Stimulated activated naive B cell treated with anti-CD40 and anti-IgM and Interleukin-4, amounts not matched to agents 10 μg/mL and 1 μg/mL and 100 μg/mL, for 72 hours (primary cell): ENCODE data around the gene PROX2.
A peak's percentile ranks its signal among the peaks of the same experiment; 100 is the strongest.

Source experiments
- ATAC-seq, 2 donors: fragments of 150-1000 bp; cut with Tn5 transposase; replicated peaks; 2 replicates each; pipeline ENCODE4 v1.10.0; 2021; ENCODE audit warnings: moderate library complexity in 1 of 2
- DNase-seq: peaks from one replicate; pipeline ENCODE4 v3.0.0; 2021
- H3K27ac Mint-ChIP-seq: one replicate; pipeline ENCODE4 v1.8.0; 2022; ENCODE audit warnings: mild to moderate bottlenecking, mixed read lengths
- H3K27me3 Mint-ChIP-seq, 2 donors: one replicate each; pipeline ENCODE4 v1.8.0; 2022; ENCODE audit warnings: mixed read lengths in 2 of 2
- H3K36me3 Mint-ChIP-seq, 2 donors: one replicate each; pipeline ENCODE4 v1.8.0; 2022; ENCODE audit warnings: mixed read lengths in 2 of 2, mild to moderate bottlenecking in 1 of 2
- H3K4me1 Mint-ChIP-seq, 2 donors: one replicate each; pipeline ENCODE4 v1.8.0; 2022; ENCODE audit warnings: mixed read lengths in 2 of 2, mild to moderate bottlenecking in 1 of 2
- H3K4me3 Mint-ChIP-seq, 2 donors: one replicate each; pipeline ENCODE4 v1.8.0; 2022; ENCODE audit warnings: mild to moderate bottlenecking in 2 of 2, mixed read lengths in 2 of 2, moderate library complexity in 1 of 2
- H3K9me3 Mint-ChIP-seq, 2 donors: one replicate each; pipeline ENCODE4 v1.8.0; 2022; ENCODE audit warnings: mixed read lengths in 2 of 2, mild to moderate bottlenecking in 1 of 2

PROX2 gene

DNA sequence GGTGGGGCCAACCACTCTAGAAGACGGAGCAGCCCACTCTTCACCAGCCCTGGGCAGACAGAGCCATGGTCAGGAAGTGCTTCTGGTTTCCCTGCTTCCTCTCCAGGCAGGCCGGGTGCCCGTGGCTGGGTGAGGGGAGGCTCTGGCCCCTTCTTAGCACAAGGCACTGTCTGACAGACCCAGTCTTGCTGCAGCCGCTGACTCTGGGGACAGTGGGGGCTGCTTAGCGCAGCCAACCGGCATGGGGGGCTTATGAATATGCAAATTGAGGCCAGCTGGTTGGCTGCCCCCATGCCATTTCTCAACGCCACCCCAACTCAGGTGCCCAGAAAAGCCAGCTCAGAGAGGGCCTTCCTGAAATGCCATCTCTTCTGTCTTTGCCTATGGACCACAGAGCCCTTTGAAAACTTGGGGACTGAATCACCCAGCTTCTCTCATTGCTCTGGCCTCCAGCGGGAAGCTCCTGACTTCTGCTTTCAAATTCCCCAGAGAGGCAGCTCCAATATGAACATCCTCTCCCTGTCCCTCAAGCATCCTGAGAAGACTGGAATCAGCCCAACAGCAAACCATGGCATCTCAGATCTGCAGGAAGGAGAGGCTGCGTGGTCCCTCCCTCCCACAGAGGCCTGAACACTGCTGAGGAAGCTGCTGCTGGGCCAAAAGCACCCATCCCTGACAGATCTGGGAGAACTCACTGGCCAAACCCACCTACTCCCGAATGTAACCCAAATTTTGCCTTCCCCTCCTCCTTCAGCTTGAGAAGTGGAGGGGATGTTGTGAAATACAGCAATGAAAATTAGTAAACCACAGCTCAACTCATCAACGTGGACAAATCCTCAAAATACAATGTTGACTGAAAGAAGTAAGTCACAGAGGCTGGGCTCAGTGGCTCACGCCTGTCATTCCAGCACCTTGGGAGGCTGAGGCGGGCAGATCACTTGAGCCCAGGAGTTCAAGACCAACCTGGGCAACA lies at the start of gene PROX2:
TSS of gene PROX2 (minus strand) at position 205 of the 973 bp plus-strand sequence. CDS start 12,311 bp downstream, outside the sequence.
- H3K4me1 Mint-ChIP-seq: peaks cover 29 to 41% of the 10 kb centered on the region in 2 donors
- no peaks in the 10 kb centered on the region for H3K27me3 Mint-ChIP-seq
- H3K36me3 Mint-ChIP-seq: no peaks in the 10 kb centered on the region
- DNase-seq (no peak), ATAC-seq (peak; percentile 58 to 70)
- no peaks in the 10 kb centered on the region for H3K9me3 Mint-ChIP-seq
- peak within 1 kb of the TSS; percentile 32 to 34 for H3K4me3 Mint-ChIP-seq
- H3K27ac Mint-ChIP-seq: peak within 1 kb of the TSS; percentile 71

GRCh38 chr14:74924061-74924460 lies 48.1 kb upstream of the PROX2 start:
- no peaks in the 10 kb centered on the region for H3K36me3 Mint-ChIP-seq
- H3K9me3 Mint-ChIP-seq: no peaks in the 10 kb centered on the region
- DNase-seq: no peak
- peak overlapping the region; percentile 14 for H3K27ac Mint-ChIP-seq
- peak overlapping the region in 1 of 2 donors; percentile 6 for H3K4me3 Mint-ChIP-seq
- H3K4me1 Mint-ChIP-seq: peaks cover 5 to 8% of the 10 kb centered on the region in 2 donors
- no peak for ATAC-seq
- H3K27me3 Mint-ChIP-seq: peaks cover 4 to 12% of the 10 kb centered on the region in 2 donors

GRCh38 chr14:74922752-74923401 lies 46.9 kb upstream of the PROX2 start, which contains the start of gene RPS6KL1:
Gene RPS6KL1, minus strand, starts transcription at chr14:74923260. Its CDS starts 1,719 bp downstream, at chr14:74921541.
- peak; percentile 48 for DNase-seq
- Mint-ChIP-seq H3K27ac (peak within 1 kb of the TSS; percentile 77), H3K9me3 (no peaks in the 10 kb centered on the region), H3K27me3 (peaks cover 4 to 12% of the 10 kb centered on the region in 2 donors), H3K36me3 (no peaks in the 10 kb centered on the region), H3K4me1 (peaks cover 5 to 8% of the 10 kb centered on the region in 2 donors), H3K4me3 (peak within 1 kb of the TSS; percentile 74)
- peak; percentile 95 to 98 for ATAC-seq

DNA sequence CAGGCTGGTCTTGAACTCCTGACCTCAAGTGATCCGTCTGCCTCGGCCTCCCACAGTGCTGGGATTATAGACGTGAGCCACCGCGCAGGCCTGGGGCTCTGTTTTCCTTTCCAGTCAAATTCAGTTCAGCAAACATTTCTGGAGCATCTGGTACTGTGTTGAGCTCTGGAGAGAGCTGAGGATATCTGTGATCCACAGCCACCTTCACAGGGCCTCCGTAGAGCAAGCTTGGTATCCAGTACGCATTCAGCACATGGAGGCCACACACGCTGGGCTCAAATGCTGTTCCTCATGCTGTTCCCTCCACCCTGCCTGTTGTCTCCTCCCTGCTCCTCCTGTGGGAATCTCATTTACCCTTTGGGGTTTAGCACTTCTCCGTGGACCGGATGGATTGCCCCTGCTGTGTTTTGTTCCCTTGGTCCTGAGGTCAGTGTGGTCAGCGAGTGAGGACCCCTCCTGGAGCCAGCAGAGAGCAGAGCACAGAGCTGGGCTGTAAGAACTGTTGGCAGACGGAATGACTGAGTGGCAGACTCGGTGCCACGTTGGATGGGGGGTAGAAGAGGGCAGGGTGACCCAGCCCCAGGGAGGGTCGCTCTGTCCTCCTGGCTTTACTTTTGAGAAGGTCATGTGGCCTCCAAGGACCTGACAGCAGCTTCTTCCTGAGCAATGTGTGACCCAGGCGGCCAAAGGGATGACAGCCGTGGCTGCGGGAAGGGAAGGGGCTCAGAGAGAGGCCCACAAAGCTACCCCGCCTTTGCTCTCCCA lies 46.2 kb upstream of the PROX2 start:
- Mint-ChIP-seq H3K36me3 (no peaks in the 10 kb centered on the region), H3K27me3 (peaks cover 4 to 12% of the 10 kb centered on the region in 2 donors), H3K27ac (peak overlapping the region; percentile 77), H3K4me3 (peak overlapping the region; percentile 74), H3K9me3 (no peaks in the 10 kb centered on the region), H3K4me1 (peaks cover 5 to 8% of the 10 kb centered on the region in 2 donors)
- ATAC-seq (no peak), DNase-seq (no peak)

DNA sequence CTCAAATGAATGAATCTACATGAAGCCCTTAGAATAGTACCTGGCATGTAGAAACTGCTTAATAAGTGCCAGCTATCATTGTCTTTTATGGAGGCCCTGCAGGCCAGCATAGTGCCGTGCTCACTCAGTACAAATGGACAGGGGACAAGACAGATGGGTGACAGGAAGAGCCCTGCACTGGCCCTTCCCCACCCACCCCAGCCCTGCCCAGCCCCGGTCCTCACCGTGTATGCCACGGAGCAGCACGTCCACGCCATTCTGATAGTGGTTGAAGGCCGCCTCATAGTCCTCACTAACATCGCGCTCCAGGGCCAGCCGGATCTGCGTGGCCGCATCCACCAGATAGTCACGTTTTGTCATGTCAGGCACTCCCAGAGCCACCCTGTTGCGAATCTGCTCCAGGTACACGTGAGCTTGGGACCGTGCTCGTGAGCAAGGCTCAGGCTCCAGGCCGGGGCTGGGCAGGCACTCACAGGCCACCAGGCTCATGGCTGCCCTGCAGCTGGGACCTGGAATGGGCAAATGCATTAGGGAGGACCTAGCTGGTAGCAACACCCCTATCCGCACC lies 45.2 kb upstream of the PROX2 start:
- ATAC-seq (no peak), DNase-seq (no peak)
- Mint-ChIP-seq H3K36me3 (no peaks in the 10 kb centered on the region), H3K27me3 (peaks cover 4 to 5% of the 10 kb centered on the region in 2 donors), H3K9me3 (no peaks in the 10 kb centered on the region), H3K4me3 (no peak overlapping the region), H3K27ac (no peak overlapping the region), H3K4me1 (peaks cover 5 to 8% of the 10 kb centered on the region in 2 donors)

DNA sequence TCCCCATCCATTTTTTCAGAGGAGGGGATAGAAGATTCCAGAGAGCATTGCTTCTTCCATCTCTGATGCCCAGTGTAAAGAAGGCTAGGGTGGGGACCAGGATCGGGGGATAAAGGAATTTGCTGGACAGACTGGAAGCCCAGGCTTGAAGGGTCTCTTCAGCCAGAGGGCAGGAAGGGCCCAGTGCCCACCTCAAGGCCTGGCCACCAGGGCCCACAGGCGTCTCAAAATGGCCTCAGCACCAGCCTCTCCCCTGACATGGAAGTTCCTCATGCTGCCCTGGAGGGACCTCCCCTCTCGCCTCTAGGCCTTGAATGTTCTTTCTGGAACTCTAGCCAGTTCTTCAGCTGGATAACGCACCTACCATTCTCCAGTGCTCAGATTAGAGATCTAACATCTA lies 44.3 kb upstream of the PROX2 start:
- H3K4me3 Mint-ChIP-seq: no peak overlapping the region
- H3K9me3 Mint-ChIP-seq: no peaks in the 10 kb centered on the region

DNA sequence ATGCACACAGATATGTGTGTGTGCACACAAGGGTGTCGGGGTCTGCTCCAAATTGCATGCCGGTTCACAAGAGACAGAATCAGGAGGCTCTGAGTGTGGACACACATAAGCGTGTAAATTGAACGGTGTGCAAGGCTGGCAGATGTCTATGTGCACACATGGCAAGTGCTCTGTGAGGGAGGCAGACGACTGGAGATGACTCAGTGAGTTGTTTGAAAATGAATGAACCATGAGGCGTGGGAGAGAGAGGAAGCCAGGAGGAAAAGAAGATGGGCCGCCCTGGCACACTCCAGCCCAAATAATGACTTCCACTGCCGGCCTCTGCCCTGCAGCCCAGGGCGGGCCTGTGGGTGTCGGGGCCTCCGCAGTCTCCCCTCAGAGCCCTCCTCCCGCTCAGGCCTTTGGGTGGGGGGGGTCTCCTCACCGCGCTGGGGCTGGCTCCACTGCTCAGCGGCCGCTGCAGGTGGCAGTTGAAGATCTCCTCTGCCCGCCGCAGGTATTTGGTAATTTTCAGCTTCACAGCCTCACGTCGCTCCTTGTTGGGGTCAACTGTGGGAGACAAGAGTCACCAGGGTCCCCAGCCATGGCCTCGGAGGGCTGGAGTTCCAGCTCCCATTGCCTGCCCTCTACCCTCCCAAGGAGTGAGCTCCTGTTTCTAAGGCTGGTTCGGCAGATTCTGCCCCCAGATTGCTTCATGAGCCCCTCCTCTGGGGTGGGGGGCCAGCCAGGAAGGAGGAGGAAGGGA lies 43.6 kb upstream of the PROX2 start:
- DNase-seq (no peak), ATAC-seq (no peak)
- no peaks in the 10 kb centered on the region for H3K36me3 Mint-ChIP-seq
- no peak overlapping the region for H3K27ac Mint-ChIP-seq
- no peaks in the 10 kb centered on the region for H3K9me3 Mint-ChIP-seq
- H3K4me1 Mint-ChIP-seq: peaks cover 5 to 8% of the 10 kb centered on the region in 2 donors
- H3K4me3 Mint-ChIP-seq: no peak overlapping the region
- peaks cover 0 to 4% of the 10 kb centered on the region in 2 donors for H3K27me3 Mint-ChIP-seq

More for the DNA sequence above, 44.3 kb upstream of the PROX2 start:
- Mint-ChIP-seq H3K27me3 (peaks cover 0 to 4% of the 10 kb centered on the region in 2 donors), H3K4me1 (peaks cover 5 to 8% of the 10 kb centered on the region in 2 donors), H3K36me3 (no peaks in the 10 kb centered on the region), H3K27ac (no peak overlapping the region)
- no peak for DNase-seq
- ATAC-seq: no peak

- ATAC-seq (no peak), DNase-seq (no peak)
- Mint-ChIP-seq H3K27me3 (no peaks in the 10 kb centered on the region), H3K9me3 (no peaks in the 10 kb centered on the region), H3K4me3 (no peak overlapping the region), H3K27ac (no peak overlapping the region), H3K36me3 (no peaks in the 10 kb centered on the region), H3K4me1 (peaks cover 0 to 6% of the 10 kb centered on the region in 2 donors)
These were observed 42.4 kb upstream of the PROX2 start for GRCh38 chr14:74918380-74918779.

DNA sequence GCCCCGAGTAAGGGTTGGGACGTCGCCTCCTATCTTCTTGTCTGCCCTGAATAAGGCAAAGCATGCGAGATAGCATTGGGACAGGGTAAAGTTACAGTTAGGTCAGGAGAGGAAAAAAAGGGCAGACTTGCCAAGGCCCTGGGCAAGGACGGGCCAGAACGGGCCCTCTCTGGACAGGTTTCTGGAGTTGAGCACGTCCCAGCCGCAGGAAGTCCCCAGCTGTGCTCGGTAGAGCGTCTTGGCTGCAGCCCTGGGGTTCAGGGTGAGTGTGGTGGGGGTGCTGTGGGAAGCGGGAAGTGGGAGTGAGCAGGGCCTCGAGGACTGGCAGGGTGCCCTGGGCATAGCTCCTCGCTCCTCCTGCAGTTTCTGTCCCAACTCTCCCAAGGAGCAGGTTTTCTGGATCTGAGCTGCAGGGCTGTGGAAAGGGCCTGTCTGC lies 41.7 kb upstream of the PROX2 start:
- H3K27ac Mint-ChIP-seq: no peak overlapping the region
- no peaks in the 10 kb centered on the region for H3K9me3 Mint-ChIP-seq
- DNase-seq (no peak), ATAC-seq (no peak)
- no peaks in the 10 kb centered on the region for H3K27me3 Mint-ChIP-seq
- H3K4me3 Mint-ChIP-seq: no peak overlapping the region
- peaks cover 0 to 6% of the 10 kb centered on the region in 2 donors for H3K4me1 Mint-ChIP-seq
- H3K36me3 Mint-ChIP-seq: no peaks in the 10 kb centered on the region

DNA sequence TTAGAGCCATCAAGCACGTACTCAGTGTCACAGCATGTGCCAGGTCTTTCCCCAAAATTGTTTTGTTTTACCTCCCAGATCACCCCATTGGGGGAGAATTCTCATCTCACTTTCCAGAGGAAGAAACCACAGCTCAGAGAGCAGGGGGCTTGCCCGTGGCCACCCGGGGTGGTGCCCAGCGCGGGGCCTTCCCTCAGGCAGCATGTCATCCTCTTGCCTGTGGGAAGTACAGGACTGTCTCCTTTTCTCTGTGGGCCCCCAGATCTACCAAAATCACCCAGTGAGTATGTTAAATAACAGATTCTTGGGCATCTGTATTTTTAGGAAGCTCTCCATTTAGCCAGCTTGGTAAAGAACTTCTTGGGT lies 41.2 kb upstream of the PROX2 start:
- Mint-ChIP-seq H3K4me1 (peaks cover 0 to 2% of the 10 kb centered on the region in 2 donors), H3K9me3 (no peaks in the 10 kb centered on the region), H3K36me3 (no peaks in the 10 kb centered on the region), H3K4me3 (no peak overlapping the region), H3K27ac (no peak overlapping the region), H3K27me3 (no peaks in the 10 kb centered on the region)
- ATAC-seq: no peak
- no peak for DNase-seq

DNA sequence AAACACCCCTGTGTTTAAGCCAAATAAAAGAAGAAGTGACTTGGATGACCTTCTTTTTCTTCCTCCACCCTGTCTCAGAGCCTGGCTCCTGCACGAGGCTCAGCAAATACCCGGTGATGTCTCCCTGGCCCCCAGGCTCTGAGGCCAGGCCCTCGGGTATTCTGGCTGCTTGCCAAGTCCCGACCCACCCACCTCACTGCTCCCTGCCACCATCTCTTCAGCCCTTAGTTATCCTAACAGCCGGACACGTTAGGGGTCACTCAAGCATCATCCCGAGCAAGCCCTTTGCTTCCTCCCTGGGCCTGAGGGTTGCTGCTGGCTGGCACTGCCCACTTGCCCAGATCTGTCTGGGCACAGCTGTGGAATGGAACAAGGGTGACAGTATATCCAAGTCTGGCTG lies 39.9 kb upstream of the PROX2 start:
- Mint-ChIP-seq H3K4me1 (peaks cover 0 to 2% of the 10 kb centered on the region in 2 donors), H3K27ac (no peak overlapping the region), H3K4me3 (no peak overlapping the region), H3K36me3 (no peaks in the 10 kb centered on the region), H3K9me3 (no peaks in the 10 kb centered on the region), H3K27me3 (no peaks in the 10 kb centered on the region)
- no peak for ATAC-seq
- no peak for DNase-seq

- Mint-ChIP-seq H3K27me3 (no peaks in the 10 kb centered on the region), H3K27ac (no peak overlapping the region), H3K9me3 (no peaks in the 10 kb centered on the region), H3K4me1 (peaks cover 0 to 2% of the 10 kb centered on the region in 2 donors), H3K36me3 (no peaks in the 10 kb centered on the region), H3K4me3 (no peak overlapping the region)
- ATAC-seq (no peak), DNase-seq (no peak)
These were observed 39.5 kb upstream of the PROX2 start for GRCh38 chr14:74915426-74915825.

- Mint-ChIP-seq H3K9me3 (no peaks in the 10 kb centered on the region), H3K27ac (no peak overlapping the region), H3K27me3 (no peaks in the 10 kb centered on the region), H3K4me1 (peaks cover 0 to 2% of the 10 kb centered on the region in 2 donors), H3K36me3 (no peaks in the 10 kb centered on the region), H3K4me3 (no peak overlapping the region)
- DNase-seq: no peak
- peak; percentile 68 to 76 for ATAC-seq
These were observed 38.1 kb upstream of the PROX2 start for GRCh38 chr14:74913986-74914573.
